ENCODE data around the gene EHD4. TPM values are rescaled to one million over a fixed set of nuclear protein-coding genes. Genes with fewer than 3 reads are reported as not detected.
A peak's percentile ranks its signal among the peaks of the same experiment; 100 is the strongest.

Gene EHD4
- total RNA-seq, 2 donors from 2014 or later: 18.4 to 22.6 TPM

- intact Hi-C loops (cut with DNase I): no loop called here
- 84% methylated on average over 5 of the region's 5 CpGs for WGBS
- H3K9me3 ChIP-seq: no peaks in the 10 kb centered on the region
- no peaks in the 10 kb centered on the region for H3K36me3 ChIP-seq
- no peaks in the 10 kb centered on the region for H3K27me3 ChIP-seq (replicated peaks; ENCODE audit: insufficient read depth)
- no peak overlapping the region for H3K4me3 ChIP-seq
- DNase-seq (ENCODE audit: low spot score): no peak
- H3K4me1 ChIP-seq (replicated peaks): no peaks in the 10 kb centered on the region
- TF ChIP-seq POLR2A (IDR thresholded peaks at IDR 0.05): no peak
- TF ChIP-seq, protein P1, sequence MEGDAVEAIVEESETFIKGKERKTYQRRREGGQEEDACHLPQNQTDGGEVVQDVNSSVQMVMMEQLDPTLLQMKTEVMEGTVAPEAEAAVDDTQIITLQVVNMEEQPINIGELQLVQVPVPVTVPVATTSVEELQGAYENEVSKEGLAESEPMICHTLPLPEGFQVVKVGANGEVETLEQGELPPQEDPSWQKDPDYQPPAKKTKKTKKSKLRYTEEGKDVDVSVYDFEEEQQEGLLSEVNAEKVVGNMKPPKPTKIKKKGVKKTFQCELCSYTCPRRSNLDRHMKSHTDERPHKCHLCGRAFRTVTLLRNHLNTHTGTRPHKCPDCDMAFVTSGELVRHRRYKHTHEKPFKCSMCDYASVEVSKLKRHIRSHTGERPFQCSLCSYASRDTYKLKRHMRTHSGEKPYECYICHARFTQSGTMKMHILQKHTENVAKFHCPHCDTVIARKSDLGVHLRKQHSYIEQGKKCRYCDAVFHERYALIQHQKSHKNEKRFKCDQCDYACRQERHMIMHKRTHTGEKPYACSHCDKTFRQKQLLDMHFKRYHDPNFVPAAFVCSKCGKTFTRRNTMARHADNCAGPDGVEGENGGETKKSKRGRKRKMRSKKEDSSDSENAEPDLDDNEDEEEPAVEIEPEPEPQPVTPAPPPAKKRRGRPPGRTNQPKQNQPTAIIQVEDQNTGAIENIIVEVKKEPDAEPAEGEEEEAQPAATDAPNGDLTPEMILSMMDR (IDR thresholded peaks at IDR 0.05): no peak
- no peak for TF ChIP-seq POLR2AphosphoS5 (IDR thresholded peaks at IDR 0.05)
- no peak overlapping the region for H3K27ac ChIP-seq
Observed at GRCh38 chr15:41935566-41936020, 36.8 kb downstream of the EHD4 start.

DNA sequence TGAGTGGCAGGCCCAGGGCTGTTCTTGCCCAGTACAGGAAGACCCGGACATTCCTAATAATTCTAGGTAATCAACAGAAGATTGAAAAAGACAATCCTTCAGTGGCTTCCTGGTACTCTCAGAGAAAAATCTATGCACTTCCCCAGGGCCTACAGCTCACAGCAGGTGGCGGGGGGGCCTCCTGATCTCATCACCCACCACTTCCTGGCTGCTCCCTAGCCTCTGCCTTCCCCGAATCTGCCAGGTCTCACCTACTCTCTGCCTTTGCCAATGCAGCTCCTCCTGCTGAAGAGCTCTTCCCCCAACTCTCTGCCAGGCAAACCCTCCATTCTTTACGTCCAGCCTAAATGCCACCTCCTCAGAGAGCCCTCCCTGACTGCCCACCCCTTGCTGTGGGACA lies 37.5 kb downstream of the EHD4 start:
- no peak for DNase-seq (ENCODE audit: low spot score)
- Histone ChIP-seq H3K27me3 (replicated peaks; ENCODE audit: insufficient read depth) (no peaks in the 10 kb centered on the region), H3K4me3 (no peak overlapping the region), H3K4me1 (replicated peaks) (peaks cover 2% of the 10 kb centered on the region), H3K36me3 (no peaks in the 10 kb centered on the region), H3K27ac (peak overlapping the region; percentile 13 to 21), H3K9me3 (no peaks in the 10 kb centered on the region)
- intact Hi-C loops (cut with DNase I): no loop called here
- no peak for TF ChIP-seq POLR2A (IDR thresholded peaks at IDR 0.05)
- TF ChIP-seq, protein P1 (IDR thresholded peaks at IDR 0.05): no peak
- no peak for TF ChIP-seq POLR2AphosphoS5 (IDR thresholded peaks at IDR 0.05)
- WGBS: 76% methylated on average over 4 of the region's 4 CpGs

DNA sequence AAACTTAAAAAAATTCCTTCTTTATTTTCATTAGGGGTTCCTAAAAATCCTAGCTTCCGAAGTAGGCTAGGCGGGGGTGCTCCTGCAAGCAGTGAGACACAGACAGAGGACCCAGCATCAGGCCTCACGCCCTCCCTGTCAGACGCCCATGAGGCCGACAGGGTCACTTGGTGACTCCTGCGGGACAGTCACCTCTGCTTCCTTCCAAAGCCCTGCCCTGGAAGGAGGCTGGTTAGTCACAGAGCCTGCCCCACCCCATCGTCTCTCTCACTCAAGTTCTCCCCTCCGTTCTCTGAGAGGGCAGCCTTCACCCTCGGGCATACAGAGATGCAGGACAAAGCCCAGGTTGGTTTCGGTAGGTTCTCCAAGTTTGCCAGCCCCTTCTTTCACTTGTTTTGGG lies 38.6 kb downstream of the EHD4 start:
- WGBS: 59% methylated on average over 10 of the region's 10 CpGs
- intact Hi-C loops (cut with DNase I): no loop called here
- H3K27ac ChIP-seq: peak overlapping the region in 1 of 2 donors; percentile 13
- TF ChIP-seq POLR2AphosphoS5 (IDR thresholded peaks at IDR 0.05) (no peak), POLR2A (IDR thresholded peaks at IDR 0.05) (no peak)
- TF ChIP-seq, protein P1 (IDR thresholded peaks at IDR 0.05): no peak
- H3K36me3 ChIP-seq: no peaks in the 10 kb centered on the region
- no peaks in the 10 kb centered on the region for H3K9me3 ChIP-seq
- H3K4me1 ChIP-seq (replicated peaks): peaks cover 5% of the 10 kb centered on the region
- no peak overlapping the region for H3K4me3 ChIP-seq
- no peak for DNase-seq (ENCODE audit: low spot score)
- no peaks in the 10 kb centered on the region for H3K27me3 ChIP-seq (replicated peaks; ENCODE audit: insufficient read depth)

DNA sequence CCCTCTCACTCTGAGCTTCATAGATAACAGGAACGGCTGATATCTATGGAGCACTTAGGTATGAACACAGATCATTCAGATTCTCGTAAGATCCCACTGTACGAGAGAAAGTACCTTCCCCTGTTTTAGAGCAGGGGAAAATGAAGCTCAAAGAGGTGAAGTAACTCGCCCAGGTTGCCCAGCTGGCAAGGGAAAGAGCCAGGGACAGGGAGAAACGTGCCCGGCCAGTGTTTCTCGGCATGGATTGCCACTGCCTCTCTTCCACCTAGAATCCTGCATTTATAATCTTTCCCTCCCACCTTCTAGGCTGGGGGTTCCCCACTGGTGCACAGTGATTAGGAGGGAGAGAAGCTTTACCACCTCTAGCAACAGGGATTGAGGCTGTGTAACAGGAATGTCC lies 39.0 kb downstream of the EHD4 start:
- TF ChIP-seq POLR2AphosphoS5 (IDR thresholded peaks at IDR 0.05) (no peak), POLR2A (IDR thresholded peaks at IDR 0.05) (no peak)
- TF ChIP-seq, protein P1 (IDR thresholded peaks at IDR 0.05): no peak
- 71% methylated on average over 7 of the region's 7 CpGs for WGBS
- Histone ChIP-seq H3K27ac (no peak overlapping the region), H3K9me3 (no peaks in the 10 kb centered on the region), H3K4me1 (replicated peaks) (peaks cover 5% of the 10 kb centered on the region), H3K4me3 (no peak overlapping the region), H3K36me3 (no peaks in the 10 kb centered on the region), H3K27me3 (replicated peaks; ENCODE audit: insufficient read depth) (no peaks in the 10 kb centered on the region)
- no peak for DNase-seq (ENCODE audit: low spot score)
- intact Hi-C loops (cut with DNase I): no loop called here

DNA sequence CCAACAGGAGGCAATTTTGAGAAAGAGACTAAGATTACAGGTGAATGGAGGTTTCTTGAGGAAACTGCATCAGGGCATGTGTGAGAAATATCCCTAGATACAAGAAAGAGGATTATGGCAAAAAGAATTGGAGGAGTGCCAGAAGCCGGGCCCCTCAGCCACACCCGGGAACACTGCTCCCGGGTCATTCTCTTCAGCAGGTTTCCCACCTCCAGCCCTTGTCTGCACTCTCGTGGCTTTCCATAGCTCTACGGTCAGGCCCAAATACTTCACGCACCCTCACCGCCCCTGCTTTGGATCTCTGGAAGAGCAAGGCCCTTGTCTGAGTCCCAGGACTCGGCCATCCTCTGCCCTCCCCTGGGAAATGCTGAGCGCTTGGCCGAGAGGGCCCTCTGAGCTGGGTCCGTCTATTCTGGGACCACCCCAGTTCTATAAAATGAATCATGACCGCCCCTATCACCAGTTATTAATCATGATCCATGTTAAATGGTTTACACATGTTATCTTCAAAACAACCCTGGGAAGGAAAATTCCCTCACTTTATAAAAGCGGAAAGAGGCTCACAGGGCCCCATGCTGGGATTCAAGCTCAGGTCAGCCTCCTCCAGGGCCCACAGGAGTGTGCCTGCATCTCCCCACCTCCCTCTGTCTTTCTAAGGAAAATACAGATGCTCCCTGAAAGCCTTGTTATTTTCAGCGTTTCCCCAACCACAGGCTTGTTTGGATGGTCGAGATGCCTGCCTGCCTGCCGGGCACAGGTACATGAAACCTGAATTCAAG lies 39.7 kb downstream of the EHD4 start:
- no peaks in the 10 kb centered on the region for H3K27me3 ChIP-seq (replicated peaks; ENCODE audit: insufficient read depth)
- no peak overlapping the region for H3K4me3 ChIP-seq
- H3K36me3 ChIP-seq: no peaks in the 10 kb centered on the region
- TF ChIP-seq POLR2A (IDR thresholded peaks at IDR 0.05): no peak
- no peak for TF ChIP-seq POLR2AphosphoS5 (IDR thresholded peaks at IDR 0.05)
- TF ChIP-seq, protein P1 (IDR thresholded peaks at IDR 0.05): no peak
- H3K9me3 ChIP-seq: no peaks in the 10 kb centered on the region
- intact Hi-C loops (cut with DNase I): no loop called here
- no peak for DNase-seq (ENCODE audit: low spot score)
- no peak overlapping the region for H3K27ac ChIP-seq
- WGBS: 70% methylated on average over 16 of the region's 16 CpGs
- H3K4me1 ChIP-seq (replicated peaks): peaks cover 5% of the 10 kb centered on the region
